Spleen (tissue), 11 donors: ENCODE data around the gene ZFYVE27. TPM values are rescaled to one million over a fixed set of nuclear protein-coding genes. Genes with fewer than 3 reads are reported as not detected.

Experiments used
- DNase-seq: peaks from one replicate; pipeline ENCODE4 v3.0.0-alpha.2; 2020
- H3K27ac ChIP-seq, 8 donors: fragments of 200-600 bp; sonication (generic) in 7 of 8; 1 replicate in 4 of 8; 2 replicates in 4 of 8; pipeline versions ENCODE4 v1.5.0 to v1.8.0; 2016 to 2021; ENCODE audit warnings: inconsistent platforms in 4 of 8, mild to moderate bottlenecking in 4 of 8, moderate library complexity in 1 of 8
- H3K27me3 ChIP-seq, 7 donors: fragments of 200-600 bp; sonication (generic) in 6 of 7; replicated peaks in 1 of 7; 1 replicate in 4 of 7; 2 replicates in 3 of 7; pipeline versions ENCODE4 v1.5.0 to v1.8.0; 2016 to 2021; ENCODE audit warnings: inconsistent platforms in 3 of 7, mild to moderate bottlenecking in 1 of 7
- H3K36me3 ChIP-seq, 6 donors: fragments of 200-600 bp; sonication (generic) in 5 of 6; 1 replicate in 4 of 6; 2 replicates in 2 of 6; pipeline versions ENCODE4 v1.5.0 to v1.8.0; 2016 to 2021; ENCODE audit warnings: inconsistent platforms in 2 of 6
- H3K4me1 ChIP-seq, 6 donors: fragments of 200-600 bp; sonication (generic) in 5 of 6; 1 replicate in 3 of 6; 2 replicates in 3 of 6; pipeline versions ENCODE4 v1.5.0 to v1.8.0; 2016 to 2021; ENCODE audit warnings: inconsistent platforms in 3 of 6
- H3K4me3 ChIP-seq, 8 donors: fragments of 200-600 bp; sonication (generic) in 7 of 8; 1 replicate in 4 of 8; 2 replicates in 4 of 8; pipeline versions ENCODE4 v1.5.0 to v1.8.0; 2016 to 2021; ENCODE audit warnings: inconsistent platforms in 4 of 8, mild to moderate bottlenecking in 4 of 8, moderate library complexity in 2 of 8
- H3K9me3 ChIP-seq, 8 donors: fragments of 200-600 bp; sonication (generic) in 7 of 8; 1 replicate in 4 of 8; 2 replicates in 4 of 8; pipeline versions ENCODE4 v1.5.0 to v1.8.0; 2016 to 2021; ENCODE audit warnings: inconsistent platforms in 4 of 8
- POLR2A ChIP-seq, 3 donors: fragments of 450-650 bp; IDR thresholded peaks; one replicate each; pipeline ENCODE4 v1.5.1; 2017; ENCODE audit warnings: antibody characterized with exemption in 3 of 3, mild to moderate bottlenecking in 1 of 3
- POLR2AphosphoS5 ChIP-seq, 3 donors: sonication (generic); formaldehyde crosslinking; IDR thresholded peaks; one replicate each; pipeline ENCODE4 v1.5.1; 2017; ENCODE audit warnings: antibody characterized with exemption in 3 of 3
- WGBS, 5 donors: extraction: QIAGEN DNeasy Blood & Tissue Kit in 3 of 5; methylation state at CpG; one replicate each; pipeline versions ENCODE4 v1.1.5 to v1.1.7; 2013 to 2018; 5-methylcytosine and 5-hydroxymethylcytosine counted together
- intact Hi-C: fragments of 100-400 bp; cut with DNase I; formaldehyde crosslinking; loops from one replicate; pipeline ENCODE4 v1.15.0; 2023; ENCODE audit warnings: low total_unique reads
- polyA plus RNA-seq, 3 donors: library from polyadenylated mRNA; stranded (reverse); fragments of 200-250 nt; gene quantifications; one replicate each; pipeline ENCODE4 v1.2.1, GENCODE V29; 2013
- total RNA-seq, 7 donors: library from RNA; depleted of rRNA in 3 of 7; stranded (reverse); fragments of >200 nt in 3 of 7; fragmentation: NEBNext Ultra II Directional in 4 of 7; extraction: Animal tissue kit (Norgen Biotek cat#: 25700) in 4 of 7; gene quantifications; one replicate each; pipeline versions ENCODE4 v1.1.0 to v1.2.1, GENCODE V29; 2016 to 2021
- TF ChIP-seq, protein P1 (sequence below), 11 experiments: fragments of 200-600 bp in 7 of 11; fragments of 450-650 bp in 4 of 11; sonication (generic) in 4 of 11; IDR thresholded peaks in 8 of 11; conservative IDR thresholded peaks in 3 of 11; 1 replicate in 7 of 11; 2 replicates in 4 of 11; pipeline versions ENCODE4 v1.4.0 to v1.8.0; 2016 to 2021; ENCODE audit warnings: antibody characterized with exemption in 11 of 11, inconsistent platforms in 4 of 11, mild to moderate bottlenecking in 1 of 11
- donor health status: healthy with polysubstance abuse.
- donor health status: DM: no; HTN: no; CAD: no; lungs with moderate emphysema.
- donor health status: DM: no; HTN: no; CAD: no.
- donor health status: Bipolar disorder and iron deficiency.
- donor health status: healthy.
- donor health status: DM: no; HTN: no; CAD: no.
- donor health status: DM: yes; HTN: yes; CAD: no.

The ZFYVE27 gene
- total and polyA plus RNA-seq, 10 donors: 16.8 to 42.2 (median 31.7) TPM

DNA sequence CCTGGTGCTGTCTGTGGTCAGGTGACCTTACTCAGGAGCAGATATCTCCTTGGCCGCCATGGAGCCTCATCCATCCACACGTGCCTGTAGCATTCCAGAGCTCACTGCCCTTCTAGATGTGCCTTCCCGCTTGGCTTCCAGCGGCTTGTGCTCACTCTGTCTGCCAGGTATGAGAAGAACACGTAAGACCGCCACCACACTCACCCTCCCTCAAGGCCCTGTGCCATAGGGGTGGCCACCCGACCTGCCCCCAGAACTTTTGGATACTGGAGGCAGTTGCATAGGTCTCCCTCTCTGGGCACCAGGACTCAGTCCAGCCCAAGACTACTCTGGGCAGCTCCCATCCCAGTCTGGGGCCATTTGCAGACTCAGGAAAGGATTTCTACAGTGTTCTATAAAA is 19.3 kb upstream of the ZFYVE27 start:
- Histone ChIP-seq H3K27ac (peak overlapping the region in 2 of 8 donors; percentile 21 to 47), H3K9me3 (no peaks in the 10 kb centered on the region), H3K36me3 (no peaks in the 10 kb centered on the region), H3K4me1 (peaks cover 6 to 64% (median 42%) of the 10 kb centered on the region in 6 donors), H3K4me3 (no peak overlapping the region), H3K27me3 (peaks cover 0 to 20% (median 5%) of the 10 kb centered on the region in 7 donors)
- intact Hi-C loops: no loop called here
- DNase-seq: peak; percentile 37
- TF ChIP-seq POLR2A (IDR thresholded peaks at IDR 0.05) (no peak), POLR2AphosphoS5 (IDR thresholded peaks at IDR 0.05) (no peak)
- TF ChIP-seq, protein P1, sequence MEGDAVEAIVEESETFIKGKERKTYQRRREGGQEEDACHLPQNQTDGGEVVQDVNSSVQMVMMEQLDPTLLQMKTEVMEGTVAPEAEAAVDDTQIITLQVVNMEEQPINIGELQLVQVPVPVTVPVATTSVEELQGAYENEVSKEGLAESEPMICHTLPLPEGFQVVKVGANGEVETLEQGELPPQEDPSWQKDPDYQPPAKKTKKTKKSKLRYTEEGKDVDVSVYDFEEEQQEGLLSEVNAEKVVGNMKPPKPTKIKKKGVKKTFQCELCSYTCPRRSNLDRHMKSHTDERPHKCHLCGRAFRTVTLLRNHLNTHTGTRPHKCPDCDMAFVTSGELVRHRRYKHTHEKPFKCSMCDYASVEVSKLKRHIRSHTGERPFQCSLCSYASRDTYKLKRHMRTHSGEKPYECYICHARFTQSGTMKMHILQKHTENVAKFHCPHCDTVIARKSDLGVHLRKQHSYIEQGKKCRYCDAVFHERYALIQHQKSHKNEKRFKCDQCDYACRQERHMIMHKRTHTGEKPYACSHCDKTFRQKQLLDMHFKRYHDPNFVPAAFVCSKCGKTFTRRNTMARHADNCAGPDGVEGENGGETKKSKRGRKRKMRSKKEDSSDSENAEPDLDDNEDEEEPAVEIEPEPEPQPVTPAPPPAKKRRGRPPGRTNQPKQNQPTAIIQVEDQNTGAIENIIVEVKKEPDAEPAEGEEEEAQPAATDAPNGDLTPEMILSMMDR (IDR thresholded peaks at IDR 0.05 in 8 of 11, conservative IDR thresholded peaks at IDR 0.05 in 3 of 11): no peak
- 89 to 95% (median 91%) methylated on average over 5 to 7 of the region's 7 CpGs for WGBS, 5 donors

DNA sequence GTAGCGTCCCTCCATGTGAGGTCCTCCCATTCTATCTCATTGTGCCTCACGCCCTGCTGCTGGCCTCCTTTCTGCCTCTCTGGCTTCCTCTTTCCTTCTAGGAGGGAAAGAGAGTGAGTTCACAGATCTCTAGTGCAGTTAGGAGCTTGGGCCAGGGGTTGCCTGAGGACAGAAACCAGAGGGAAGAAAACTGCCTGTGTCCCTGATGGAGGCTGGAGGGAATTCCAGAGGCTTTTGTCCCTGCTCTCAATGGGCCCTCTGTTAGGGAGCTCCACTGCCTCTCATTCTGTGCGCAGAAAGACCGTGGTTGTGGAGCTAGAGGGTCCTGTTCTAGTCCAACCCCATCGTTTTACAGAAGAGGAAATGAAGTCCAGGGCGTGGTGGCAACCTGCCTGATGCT is 18.8 kb upstream of the ZFYVE27 start:
- Histone ChIP-seq H3K4me1 (peaks cover 3 to 59% (median 37%) of the 10 kb centered on the region in 6 donors), H3K27ac (peak overlapping the region in 2 of 8 donors; percentile 21 to 47), H3K4me3 (no peak overlapping the region), H3K27me3 (peaks cover 0 to 15% (median 5%) of the 10 kb centered on the region in 7 donors), H3K36me3 (no peaks in the 10 kb centered on the region), H3K9me3 (no peaks in the 10 kb centered on the region)
- DNase-seq: peak; percentile 17
- TF ChIP-seq, protein P1 (IDR thresholded peaks at IDR 0.05 in 8 of 11, conservative IDR thresholded peaks at IDR 0.05 in 3 of 11): no peak
- TF ChIP-seq POLR2AphosphoS5 (IDR thresholded peaks at IDR 0.05): no peak
- intact Hi-C loops: no loop called here
- WGBS, 5 donors: 54 to 69% (median 57%) methylated on average over 6 of the region's 6 CpGs

DNA sequence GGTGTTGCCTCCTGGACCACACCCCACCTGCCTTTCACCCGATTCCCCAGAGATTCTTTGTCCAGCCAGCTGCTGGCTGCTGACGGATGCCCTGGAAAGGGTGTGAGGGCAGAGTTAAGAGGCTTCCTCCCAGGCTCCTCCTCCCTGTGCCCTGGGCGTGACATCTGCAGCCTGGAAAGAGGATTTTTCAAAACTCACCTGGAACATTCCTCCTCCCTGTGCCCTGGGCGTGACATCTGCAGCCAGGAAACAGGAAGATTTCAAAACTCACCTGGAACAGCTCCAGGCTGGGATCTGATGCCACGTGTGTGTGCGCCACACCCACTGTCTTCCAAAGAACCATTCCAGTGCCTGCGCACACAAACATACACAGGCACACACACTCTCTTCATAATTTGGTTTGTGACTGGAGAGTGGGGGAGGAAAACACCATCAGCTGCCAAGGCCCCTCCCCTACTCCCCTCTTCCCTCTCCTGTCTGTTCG is 18.2 kb upstream of the ZFYVE27 start:
- Histone ChIP-seq H3K9me3 (no peaks in the 10 kb centered on the region), H3K36me3 (no peaks in the 10 kb centered on the region), H3K4me3 (no peak overlapping the region), H3K4me1 (peaks cover 2 to 55% (median 33%) of the 10 kb centered on the region in 6 donors), H3K27ac (peak overlapping the region in 2 of 8 donors; percentile 21 to 47), H3K27me3 (peaks cover 0 to 11% (median 4%) of the 10 kb centered on the region in 7 donors)
- 46 to 72% (median 53%) methylated on average over 8 of the region's 8 CpGs for WGBS, 5 donors
- TF ChIP-seq POLR2AphosphoS5 (IDR thresholded peaks at IDR 0.05): no peak
- no peak for TF ChIP-seq POLR2A (IDR thresholded peaks at IDR 0.05)
- TF ChIP-seq, protein P1 (IDR thresholded peaks at IDR 0.05 in 8 of 11, conservative IDR thresholded peaks at IDR 0.05 in 3 of 11): no peak
- intact Hi-C loops: no loop called here
- DNase-seq: peak; percentile 67

DNA sequence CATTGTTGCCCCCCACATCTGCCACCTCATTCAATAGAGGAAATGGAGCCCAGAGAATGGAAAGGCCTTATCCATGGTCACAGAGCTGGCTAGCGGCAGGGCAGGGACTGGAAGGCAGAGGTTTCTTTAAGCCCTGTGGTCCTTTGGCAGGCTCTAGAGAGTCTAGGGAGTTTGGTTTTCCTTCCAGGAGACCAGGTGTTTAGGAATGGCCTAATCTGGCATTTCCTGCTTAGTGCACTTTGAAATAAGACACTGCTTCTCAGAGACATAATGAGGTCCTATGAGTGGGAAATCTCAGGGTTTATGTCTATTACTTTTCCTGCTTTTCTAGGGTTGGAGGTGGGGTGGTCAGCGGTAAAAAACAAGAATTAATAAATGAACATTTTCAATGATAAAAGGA is 17.3 kb upstream of the ZFYVE27 start:
- TF ChIP-seq, protein P1 (IDR thresholded peaks at IDR 0.05 in 8 of 11, conservative IDR thresholded peaks at IDR 0.05 in 3 of 11): no peak
- TF ChIP-seq POLR2A (IDR thresholded peaks at IDR 0.05) (no peak), POLR2AphosphoS5 (IDR thresholded peaks at IDR 0.05) (no peak)
- Histone ChIP-seq H3K27ac (no peak overlapping the region), H3K27me3 (peaks cover 0 to 4% (median 0%) of the 10 kb centered on the region in 7 donors), H3K36me3 (no peaks in the 10 kb centered on the region), H3K4me3 (no peak overlapping the region), H3K9me3 (no peaks in the 10 kb centered on the region), H3K4me1 (peaks cover 2 to 47% (median 26%) of the 10 kb centered on the region in 6 donors)
- intact Hi-C loops: no loop called here
- no peak for DNase-seq
- WGBS, 5 donors: 90 to 99% (median 96%) methylated on average over 1 to 2 of the region's 2 CpGs
